ENCODE measurements around the gene PIGN.

GRCh38 chr18:62085756-62086155 is 101.1 kb downstream of the PIGN start:
- TF ChIP-seq, protein P1, sequence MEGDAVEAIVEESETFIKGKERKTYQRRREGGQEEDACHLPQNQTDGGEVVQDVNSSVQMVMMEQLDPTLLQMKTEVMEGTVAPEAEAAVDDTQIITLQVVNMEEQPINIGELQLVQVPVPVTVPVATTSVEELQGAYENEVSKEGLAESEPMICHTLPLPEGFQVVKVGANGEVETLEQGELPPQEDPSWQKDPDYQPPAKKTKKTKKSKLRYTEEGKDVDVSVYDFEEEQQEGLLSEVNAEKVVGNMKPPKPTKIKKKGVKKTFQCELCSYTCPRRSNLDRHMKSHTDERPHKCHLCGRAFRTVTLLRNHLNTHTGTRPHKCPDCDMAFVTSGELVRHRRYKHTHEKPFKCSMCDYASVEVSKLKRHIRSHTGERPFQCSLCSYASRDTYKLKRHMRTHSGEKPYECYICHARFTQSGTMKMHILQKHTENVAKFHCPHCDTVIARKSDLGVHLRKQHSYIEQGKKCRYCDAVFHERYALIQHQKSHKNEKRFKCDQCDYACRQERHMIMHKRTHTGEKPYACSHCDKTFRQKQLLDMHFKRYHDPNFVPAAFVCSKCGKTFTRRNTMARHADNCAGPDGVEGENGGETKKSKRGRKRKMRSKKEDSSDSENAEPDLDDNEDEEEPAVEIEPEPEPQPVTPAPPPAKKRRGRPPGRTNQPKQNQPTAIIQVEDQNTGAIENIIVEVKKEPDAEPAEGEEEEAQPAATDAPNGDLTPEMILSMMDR (IDR thresholded peaks at IDR 0.05) = no peak
- TF ChIP-seq POLR2AphosphoS5 (IDR thresholded peaks at IDR 0.05) = no peak

All from breast epithelium (tissue), 3 donors.